GM21737 (cell line): ENCODE data around the gene ABHD18.
"Not testable (repeated sequence)": the region's sequence is repeated elsewhere in the genome, so short reads cannot be mapped to it uniquely, and the experiment has no call there.

Source experiments
- ATAC-seq: cut with Tn5 transposase; IDR thresholded peaks from one replicate; pipeline ENCODE4 v1.9.1; 2021; ENCODE audit warnings: mild to moderate bottlenecking, moderate library complexity; ENCODE audit not compliant: unreplicated experiment

The ABHD18 gene

DNA sequence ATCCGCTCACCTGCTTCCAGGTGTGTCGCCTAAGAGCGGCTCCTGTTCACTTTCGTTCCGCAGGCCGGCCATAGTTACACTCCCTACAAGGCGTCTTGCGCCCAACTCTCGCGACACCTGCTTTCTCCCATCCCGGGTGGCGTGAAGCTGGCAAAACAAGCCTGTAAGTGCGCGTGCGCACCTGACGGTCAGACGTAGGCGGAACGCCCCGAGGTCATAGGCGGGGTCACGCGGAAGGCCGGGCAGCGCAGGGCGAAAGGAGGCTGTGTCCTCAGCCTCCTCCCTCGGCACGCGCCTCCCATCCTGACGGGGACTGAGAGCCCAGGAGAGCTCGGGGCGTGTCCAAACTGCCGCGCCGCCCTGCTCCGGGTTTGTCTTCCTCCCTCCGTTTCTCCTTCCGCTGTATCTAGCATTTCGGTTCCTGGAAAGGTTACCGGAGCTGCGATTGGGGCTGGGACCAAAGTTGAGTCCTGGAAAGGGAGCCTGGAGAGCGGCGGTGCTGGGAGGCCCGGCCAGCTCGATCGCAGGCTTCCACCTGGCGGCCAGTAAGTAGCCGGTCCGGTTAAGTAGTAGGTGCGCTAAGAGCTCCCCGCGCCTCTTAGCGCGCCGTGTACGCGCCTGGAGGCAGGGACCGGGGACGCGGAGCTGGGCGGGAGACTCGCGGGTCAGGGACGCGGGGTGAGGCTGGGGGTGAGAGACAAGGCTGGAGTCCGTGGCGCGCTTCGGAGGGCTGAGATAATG is at the start of gene ABHD18, which contains the start of gene MFSD8:
ABHD18 (plus strand) TSS at position 345 of the 741 bp plus-strand sequence. CDS start 17,550 bp downstream, outside the sequence.
MFSD8 (minus strand) TSS at position 112 of the 741 bp plus-strand sequence; CDS start at position 72, 40 bp downstream.
- ATAC-seq = peak; percentile 98

GRCh38 chr4:127916512-127916911 is 48.7 kb upstream of the ABHD18 start:
- no peak for ATAC-seq

DNA sequence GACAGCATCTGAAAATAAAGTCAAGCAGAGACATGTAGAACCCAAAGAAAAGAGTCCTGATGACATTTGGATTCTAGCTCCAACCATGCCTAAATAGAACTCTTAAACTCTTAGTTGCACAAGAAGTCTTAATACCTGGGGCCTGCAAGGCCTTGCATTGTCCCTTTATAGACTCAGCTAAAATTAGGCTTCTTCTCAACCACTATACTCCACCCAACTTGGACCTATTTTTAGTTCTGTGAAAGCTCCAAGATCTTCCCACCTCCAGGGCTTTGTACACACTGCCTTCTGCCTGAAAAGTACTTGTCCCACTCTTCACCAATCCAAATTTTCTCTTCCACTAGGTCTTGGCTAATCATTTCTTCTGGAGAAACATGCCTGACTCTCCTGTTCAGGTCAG is 48.1 kb upstream of the ABHD18 start:
- no peak for ATAC-seq

DNA sequence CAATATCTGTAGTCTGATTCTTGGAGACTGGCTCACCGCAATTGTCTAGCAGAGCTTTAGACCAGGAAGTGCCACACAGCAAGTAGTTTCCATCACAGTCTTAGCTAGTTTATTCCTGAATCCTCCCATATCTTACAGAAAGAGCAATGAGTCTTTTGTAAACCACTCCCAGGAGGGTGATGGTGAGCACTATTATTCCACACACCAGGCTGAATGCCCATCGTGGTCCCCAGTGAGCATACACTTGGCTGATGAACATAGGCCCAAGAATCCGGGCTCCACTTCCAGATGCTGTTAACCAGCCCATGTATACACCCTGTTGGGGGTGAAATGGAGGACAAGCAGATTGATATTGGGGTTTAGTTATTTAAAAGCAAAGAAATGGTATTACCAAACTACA is 44.7 kb upstream of the ABHD18 start:
- ATAC-seq = no peak

DNA sequence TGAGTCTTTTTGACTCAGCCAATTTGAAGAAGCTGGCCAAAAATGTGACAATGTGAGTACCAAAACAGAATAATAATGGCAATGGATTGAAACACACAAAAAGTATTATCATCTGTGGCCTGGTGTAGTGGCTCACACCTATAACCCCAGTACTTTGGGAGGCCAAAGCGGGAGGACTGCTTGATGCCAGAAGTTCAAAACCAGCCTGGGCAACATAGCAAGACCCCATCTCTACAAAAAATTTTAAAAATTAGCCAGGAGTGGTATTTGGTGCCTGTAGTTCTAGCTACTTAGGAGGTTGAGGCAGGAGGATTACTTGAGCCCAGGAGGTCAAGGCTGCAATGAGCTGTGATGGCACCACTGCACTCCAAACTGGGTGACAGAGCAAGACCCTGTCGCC is 43.0 kb upstream of the ABHD18 start:
- ATAC-seq = no peak

DNA sequence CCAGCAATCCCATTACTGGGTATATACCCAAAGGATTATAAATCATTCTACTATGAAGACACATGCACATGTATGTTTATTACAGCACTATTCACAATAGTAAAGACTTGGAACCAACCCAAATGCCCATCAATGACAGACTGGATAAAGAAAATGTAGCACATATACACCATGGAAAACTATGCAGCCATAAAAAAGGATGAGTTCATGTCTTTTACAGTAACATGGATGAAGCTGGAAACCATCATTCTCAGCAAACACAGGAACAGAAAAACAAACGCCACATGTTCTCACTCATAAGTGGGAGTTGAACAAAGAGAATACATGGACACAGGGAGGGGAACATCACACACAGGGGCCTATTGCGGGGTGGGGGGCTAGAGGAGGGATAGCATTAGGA is 39.5 kb upstream of the ABHD18 start:
- not testable (repeated sequence) for ATAC-seq

DNA sequence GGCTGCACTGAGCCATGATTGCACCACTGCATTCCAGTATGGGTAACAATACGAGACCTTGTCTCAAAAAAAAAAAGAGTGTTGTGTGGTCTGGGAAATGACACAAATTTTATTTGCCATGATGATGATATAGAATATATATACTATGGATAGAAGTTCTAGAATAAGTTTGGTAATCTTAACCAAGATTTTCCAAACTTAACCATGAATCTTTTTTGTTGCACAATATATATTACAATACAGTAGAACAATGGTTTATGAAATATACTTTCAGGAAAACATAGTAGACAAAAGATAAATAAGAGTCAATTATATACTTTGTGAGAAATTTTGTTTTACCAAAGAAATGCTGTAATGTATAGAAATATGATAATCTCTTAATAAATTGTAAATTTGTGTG is 35.0 kb upstream of the ABHD18 start:
- ATAC-seq = no peak

GRCh38 chr4:127931836-127932235 is 33.4 kb upstream of the ABHD18 start:
- not testable (repeated sequence) for ATAC-seq

- no peak for ATAC-seq
Measured at GRCh38 chr4:127936974-127937373, 28.2 kb upstream of the ABHD18 start.

DNA sequence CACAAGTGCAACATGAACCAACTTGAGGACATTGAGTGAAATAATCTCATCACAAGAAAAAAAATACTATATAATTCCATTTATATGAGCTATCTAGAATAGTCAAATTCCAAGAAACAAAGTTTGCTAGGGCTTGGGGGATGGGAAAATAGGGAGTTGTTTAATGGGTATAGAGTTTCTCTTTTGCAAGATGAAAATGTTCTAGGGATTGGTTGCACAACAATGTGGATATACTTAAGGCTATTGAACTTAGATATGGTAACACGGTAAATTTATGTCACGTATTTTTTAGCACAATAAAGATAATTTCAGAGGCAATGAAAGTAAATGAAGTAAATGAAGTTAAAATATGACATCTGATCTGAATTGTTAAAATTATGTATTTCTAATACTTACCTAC is 8.1 kb upstream of the ABHD18 start:
- ATAC-seq = no peak

- ATAC-seq = no peak
Measured at GRCh38 chr4:127959794-127960193, 5.4 kb upstream of the ABHD18 start.

- ATAC-seq = not testable (repeated sequence)
Measured at GRCh38 chr4:127963633-127964398, 1.4 kb upstream of the ABHD18 start.

DNA sequence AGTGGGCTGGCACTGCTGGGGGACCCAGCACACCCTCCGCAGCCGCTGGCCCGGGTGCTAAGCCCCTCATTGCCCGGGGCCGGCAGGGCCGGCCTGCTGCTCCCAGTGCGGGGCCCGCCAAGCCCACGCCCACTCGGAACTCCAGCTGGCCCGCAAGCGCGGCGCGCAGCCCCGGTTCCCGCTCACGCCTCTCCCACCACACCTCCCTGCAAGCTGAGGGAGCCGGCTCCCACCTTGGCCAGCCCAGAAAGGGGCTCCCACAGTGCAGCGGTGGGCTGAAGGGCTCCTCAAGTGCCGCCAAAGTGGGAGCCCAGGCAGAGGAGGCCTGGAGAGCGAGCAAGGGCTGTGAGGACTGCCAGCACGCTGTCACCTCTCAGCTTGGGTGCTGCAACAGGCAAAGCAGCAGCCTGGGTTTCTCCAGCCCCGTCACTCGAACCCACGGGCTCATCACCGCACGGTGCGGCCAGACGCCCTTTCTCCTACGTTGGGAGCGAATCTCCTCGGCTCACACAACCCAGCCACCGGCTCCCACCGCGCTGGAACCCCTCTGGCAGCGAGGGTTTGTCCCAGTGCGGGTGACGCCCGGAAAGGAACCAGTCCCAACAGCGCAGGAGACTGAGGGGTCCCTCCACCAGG is 662 bp upstream of the ABHD18 start:
- ATAC-seq = peak; percentile 18

DNA sequence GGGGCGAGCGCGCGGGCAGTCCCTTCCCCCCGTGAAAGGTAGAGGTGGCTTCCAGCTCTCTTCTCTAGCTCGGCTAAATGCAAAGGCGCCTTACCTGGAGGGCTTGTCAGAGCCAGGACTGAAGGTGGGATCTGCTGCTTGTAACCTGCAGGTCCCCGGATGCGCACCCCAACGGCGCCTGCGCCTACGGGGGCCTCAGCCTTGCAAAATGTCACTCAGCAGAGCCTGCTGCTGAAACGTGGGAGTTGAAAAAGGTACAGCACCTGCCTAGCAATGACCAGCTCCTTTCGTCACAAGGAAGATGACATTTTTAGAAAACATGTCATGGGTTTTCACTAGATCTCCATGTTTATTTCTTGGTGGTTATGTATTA is 583 bp downstream of the ABHD18 start:
- ATAC-seq = peak; percentile 35

DNA sequence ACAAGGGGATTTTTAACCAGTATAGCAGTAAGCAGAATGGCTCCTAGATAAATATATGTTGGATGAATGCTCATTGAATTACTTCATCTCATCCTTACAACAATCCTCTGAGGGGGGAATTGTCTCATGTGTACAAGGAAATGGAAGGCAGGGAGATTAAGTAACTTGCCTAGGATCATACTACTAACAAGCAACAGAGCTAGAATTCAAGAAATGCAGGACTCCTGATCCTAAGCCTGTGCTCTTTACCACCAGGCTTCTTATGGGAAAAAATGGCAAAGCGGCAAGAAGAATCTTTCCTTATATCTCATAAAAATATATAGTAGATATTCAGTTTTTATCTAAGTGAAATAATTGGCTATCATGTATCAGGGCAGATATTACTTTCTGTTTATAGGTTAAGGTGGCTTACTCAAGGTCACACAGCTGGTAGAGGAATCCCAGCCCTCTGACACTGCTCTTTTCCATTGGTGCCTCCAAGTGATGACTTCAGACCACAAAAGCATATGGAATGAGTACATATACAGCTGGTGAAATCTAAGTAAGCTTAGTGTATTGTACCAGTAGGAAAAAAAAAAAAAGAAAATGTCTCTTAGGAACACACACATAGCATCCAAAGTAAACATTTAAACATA is 2.1 kb downstream of the ABHD18 start:
- ATAC-seq = no peak

DNA sequence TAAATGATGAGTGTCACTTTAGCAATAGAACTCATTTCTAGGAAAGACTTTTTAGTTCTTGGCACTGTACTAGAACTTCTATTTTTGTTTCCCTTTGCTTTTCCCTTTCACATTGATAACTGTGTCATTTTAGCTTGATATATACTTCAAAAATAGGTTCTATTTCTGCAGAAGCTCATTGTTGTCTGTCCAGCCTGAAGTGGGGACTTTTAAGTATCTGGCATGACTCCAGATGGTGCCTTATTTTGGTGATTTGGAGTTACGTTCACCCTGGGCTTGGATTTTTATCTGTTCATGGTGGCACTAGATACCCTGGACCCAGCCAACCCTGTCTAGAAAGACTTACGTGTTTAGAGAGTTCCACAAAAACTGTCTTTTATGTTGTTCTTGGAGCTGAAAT is 3.4 kb downstream of the ABHD18 start:
- ATAC-seq = no peak

DNA sequence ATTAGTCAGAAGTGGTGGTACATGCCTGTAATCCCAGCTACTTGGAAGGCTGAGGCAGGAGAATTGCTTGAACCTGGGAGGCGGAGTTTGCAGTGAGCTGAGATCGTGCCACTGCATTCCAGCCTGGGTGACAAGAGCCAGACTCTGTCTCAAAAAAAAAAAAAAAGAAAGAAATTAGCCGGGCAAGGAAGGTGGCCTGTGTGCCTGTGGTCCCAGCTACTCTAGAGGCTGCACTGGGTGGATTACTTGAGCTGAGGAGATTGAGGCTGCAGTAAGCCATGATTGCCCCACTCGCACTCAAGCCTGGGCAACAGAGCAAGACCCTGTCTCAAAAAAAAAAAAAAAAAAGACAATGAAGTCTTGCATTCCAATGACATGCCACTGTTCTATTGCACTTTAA is 5.7 kb downstream of the ABHD18 start:
- ATAC-seq = not testable (repeated sequence)

DNA sequence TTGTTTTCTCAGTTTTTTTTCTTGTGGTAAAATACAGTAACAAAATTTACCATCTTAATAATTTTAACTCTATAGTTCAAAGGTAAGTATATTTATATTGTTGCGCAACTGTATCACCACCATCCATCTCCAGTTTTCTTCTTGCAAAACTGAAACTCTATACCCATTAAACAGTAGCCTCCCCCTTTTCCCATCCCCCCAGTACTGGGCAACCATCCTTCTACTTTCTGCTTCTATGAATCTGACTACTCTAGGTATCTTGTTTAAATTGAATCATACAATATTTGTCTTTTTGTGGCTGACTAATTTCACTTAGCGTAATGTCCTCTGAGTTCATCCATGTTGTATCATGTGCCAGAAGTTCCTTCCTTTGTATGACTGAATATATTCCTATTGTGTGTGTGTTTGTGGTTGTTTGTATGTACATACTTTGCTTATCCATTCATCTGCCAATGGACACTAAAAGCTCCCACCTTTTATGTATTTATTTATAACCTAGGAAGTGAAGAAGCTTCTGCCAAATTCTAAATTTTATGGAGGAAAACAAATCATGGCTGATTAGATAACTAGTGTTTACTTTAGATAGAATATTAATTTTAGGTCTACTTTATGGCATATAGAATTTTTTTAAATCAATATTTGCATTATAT is 10.0 kb downstream of the ABHD18 start:
- no peak for ATAC-seq

GRCh38 chr4:127978930-127979329 is 13.7 kb downstream of the ABHD18 start:
- ATAC-seq = no peak

DNA sequence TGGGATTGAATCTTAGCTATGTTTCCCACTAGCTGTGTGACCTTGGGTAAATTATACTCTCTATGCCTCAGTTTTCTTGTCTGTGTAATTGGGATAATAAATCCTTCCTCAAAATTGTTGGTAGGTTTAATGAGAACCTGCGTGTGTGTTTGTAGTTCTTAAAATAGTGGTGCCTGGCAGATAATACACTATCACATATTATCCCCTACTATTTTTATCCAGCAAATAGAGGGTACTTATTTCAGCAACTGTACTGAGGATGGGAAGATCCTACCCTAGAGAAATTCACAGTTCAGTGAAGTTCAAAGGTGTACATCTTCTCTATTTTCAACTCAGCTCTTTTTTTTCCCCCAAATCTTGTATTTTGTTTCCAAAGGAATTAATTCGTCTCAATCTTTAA is 17.2 kb downstream of the ABHD18 start:
- no peak for ATAC-seq

GRCh38 chr4:127985989-127986388 is 20.8 kb downstream of the ABHD18 start:
- ATAC-seq = no peak
